Endothelial cell of umbilical vein (primary cell): ENCODE measurements around the gene ADPGK.

ENCODE experiments used
- CTCF ChIP-seq, 2 donors: IDR thresholded peaks; 1 replicate in 1 of 2; 2 replicates in 1 of 2; pipeline ENCODE4 v1.5.1; 2011; ENCODE audit warnings: low read length in 2 of 2, mild to moderate bottlenecking in 2 of 2, moderate library complexity in 2 of 2, control low read depth in 1 of 2, inconsistent platforms in 1 of 2, low read depth in 1 of 2; ENCODE audit not compliant: insufficient read depth in 1 of 2; ENCODE audit errors: extremely low read depth in 1 of 2
- EZH2 ChIP-seq: IDR thresholded peaks from 2 replicates; pipeline ENCODE4 v1.6.1; 2012; ENCODE audit warnings: borderline replicate concordance, low read depth, mild to moderate bottlenecking, moderate library complexity, low read length, inconsistent platforms; ENCODE audit not compliant: severe bottlenecking
- GATA2 ChIP-seq: IDR thresholded peaks from 2 replicates; pipeline ENCODE4 v1.7.0; 2011; ENCODE audit warnings: low read depth, mild to moderate bottlenecking, moderate library complexity, mixed read lengths, low read length; ENCODE audit not compliant: insufficient read length, insufficient read depth
- JUN ChIP-seq: IDR thresholded peaks from 2 replicates; pipeline ENCODE4 v1.6.1; 2011; ENCODE audit warnings: borderline replicate concordance, low read depth; ENCODE audit not compliant: insufficient read length, insufficient read depth
- MAX ChIP-seq: IDR thresholded peaks from 2 replicates; pipeline ENCODE4 v1.6.1; 2011; ENCODE audit not compliant: insufficient read depth, insufficient read length
- MYC ChIP-seq: IDR thresholded peaks from one replicate; pipeline ENCODE4 v1.6.1; 2011; ENCODE audit warnings: mild to moderate bottlenecking, low read depth, low read length
- POLR2A ChIP-seq: IDR thresholded peaks from 2 replicates; pipeline ENCODE4 v1.6.1; 2012; ENCODE audit warnings: low read depth, mild to moderate bottlenecking, control low read depth, low read length
- POLR2AphosphoS5 ChIP-seq: IDR thresholded peaks from 2 replicates; pipeline ENCODE4 v1.6.1; 2012; ENCODE audit warnings: low read depth, mild to moderate bottlenecking, control low read depth, low read length, moderate library complexity; ENCODE audit not compliant: insufficient read depth

- no peak for TF ChIP-seq POLR2AphosphoS5
- TF ChIP-seq CTCF (IDR thresholded peaks at IDR 0.05; ENCODE audit: extremely low read depth in 1 of 2, insufficient read depth in 1 of 2, low read depth in 1 of 2, low read length in 2 of 2), result no peak
- no peak for TF ChIP-seq POLR2A
- no peak for TF ChIP-seq MYC
- no peak for TF ChIP-seq EZH2
- TF ChIP-seq JUN, result no peak
- no peak for TF ChIP-seq MAX
- no peak for TF ChIP-seq GATA2
Observed at GRCh38 chr15:72796210-72796514, 12.6 kb upstream of the ADPGK start.
